GM19351 (cell line): ENCODE results near the gene IGFL4.
"Not testable (repeated sequence)": the region's sequence is repeated elsewhere in the genome, so short reads cannot be mapped to it uniquely, and the experiment has no call there.

Experiments used
- ATAC-seq: cut with Tn5 transposase; IDR thresholded peaks from one replicate; pipeline ENCODE4 v1.9.1; 2021; ENCODE audit warnings: mild to moderate bottlenecking, moderate library complexity; ENCODE audit not compliant: unreplicated experiment

IGFL4 gene

GRCh38 chr19:46040952-46041500 lies at the start of gene IGFL4:
Gene IGFL4, minus strand, starts transcription at chr19:46041002. Its CDS starts 40 bp downstream, at chr19:46040962.
- no peak for ATAC-seq

GRCh38 chr19:46090444-46090843 lies 49.6 kb upstream of the IGFL4 start:
- no peak for ATAC-seq

- no peak for ATAC-seq
These were observed 48.6 kb upstream of the IGFL4 start for GRCh38 chr19:46089432-46089831.

GRCh38 chr19:46088101-46088500 lies 47.3 kb upstream of the IGFL4 start:
- ATAC-seq = no peak

GRCh38 chr19:46085888-46086287 lies 45.1 kb upstream of the IGFL4 start:
- no peak for ATAC-seq

- no peak for ATAC-seq
These were observed 41.9 kb upstream of the IGFL4 start for GRCh38 chr19:46082728-46083050.

GRCh38 chr19:46081928-46082727 lies 41.3 kb upstream of the IGFL4 start:
- no peak for ATAC-seq

GRCh38 chr19:46080561-46080960 lies 39.8 kb upstream of the IGFL4 start:
- ATAC-seq = no peak

GRCh38 chr19:46079576-46079975 lies 38.8 kb upstream of the IGFL4 start:
- ATAC-seq = no peak

- not testable (repeated sequence) for ATAC-seq
These were observed 38.0 kb upstream of the IGFL4 start for GRCh38 chr19:46078573-46079332.

GRCh38 chr19:46077815-46078167 lies 37.0 kb upstream of the IGFL4 start:
- no peak for ATAC-seq

GRCh38 chr19:46076951-46077814 lies 36.4 kb upstream of the IGFL4 start:
- no peak for ATAC-seq

- no peak for ATAC-seq
These were observed 35.5 kb upstream of the IGFL4 start for GRCh38 chr19:46076031-46076880.

GRCh38 chr19:46073268-46073922 lies 32.6 kb upstream of the IGFL4 start:
- ATAC-seq = no peak

GRCh38 chr19:46069806-46070341 lies 29.1 kb upstream of the IGFL4 start:
- no peak for ATAC-seq

GRCh38 chr19:46068345-46069258 lies 27.8 kb upstream of the IGFL4 start:
- no peak for ATAC-seq

GRCh38 chr19:46067691-46068090 lies 26.9 kb upstream of the IGFL4 start:
- no peak for ATAC-seq

- ATAC-seq = no peak
These were observed 25.7 kb upstream of the IGFL4 start for GRCh38 chr19:46066471-46066870.
